Mammary epithelial cell (primary cell): ENCODE measurements around the gene CPNE2.

Source experiments
- CTCF ChIP-seq, 2 donors: IDR thresholded peaks in 1 of 2; conservative IDR thresholded peaks in 1 of 2; 2 replicates each; pipeline ENCODE4 v1.5.1; 2011 to 2012; ENCODE audit warnings: inconsistent platforms in 2 of 2, low read length in 2 of 2, mild to moderate bottlenecking in 2 of 2, control low read depth in 1 of 2, low read depth in 1 of 2; ENCODE audit not compliant: insufficient read depth in 1 of 2; ENCODE audit errors: extremely low read depth in 1 of 2
- EZH2 ChIP-seq: IDR thresholded peaks from 2 replicates; pipeline ENCODE4 v1.6.1; 2012; ENCODE audit warnings: low read length, inconsistent platforms, borderline replicate concordance

GRCh38 chr16:57125969-57126368, 33.6 kb downstream of the CPNE2 start:
- TF ChIP-seq CTCF (conservative IDR thresholded peaks at IDR 0.05 in 1 of 2, IDR thresholded peaks at IDR 0.05 in 1 of 2; ENCODE audit: extremely low read depth in 1 of 2, insufficient read depth in 1 of 2, low read depth in 1 of 2, low read length in 2 of 2) (no peak), EZH2 (no peak)
